ENCODE results near the gene CTBP2. TPM values are rescaled to one million over a fixed set of nuclear protein-coding genes. Genes with fewer than 3 reads are reported as not detected.

The CTBP2 gene
- total and polyA plus RNA-seq, 2 of the 13 experiments (the other 11 are each of a cell fraction or from before 2014, with no cell fraction given), result 0.08 TPM; not detected in 1

DNA sequence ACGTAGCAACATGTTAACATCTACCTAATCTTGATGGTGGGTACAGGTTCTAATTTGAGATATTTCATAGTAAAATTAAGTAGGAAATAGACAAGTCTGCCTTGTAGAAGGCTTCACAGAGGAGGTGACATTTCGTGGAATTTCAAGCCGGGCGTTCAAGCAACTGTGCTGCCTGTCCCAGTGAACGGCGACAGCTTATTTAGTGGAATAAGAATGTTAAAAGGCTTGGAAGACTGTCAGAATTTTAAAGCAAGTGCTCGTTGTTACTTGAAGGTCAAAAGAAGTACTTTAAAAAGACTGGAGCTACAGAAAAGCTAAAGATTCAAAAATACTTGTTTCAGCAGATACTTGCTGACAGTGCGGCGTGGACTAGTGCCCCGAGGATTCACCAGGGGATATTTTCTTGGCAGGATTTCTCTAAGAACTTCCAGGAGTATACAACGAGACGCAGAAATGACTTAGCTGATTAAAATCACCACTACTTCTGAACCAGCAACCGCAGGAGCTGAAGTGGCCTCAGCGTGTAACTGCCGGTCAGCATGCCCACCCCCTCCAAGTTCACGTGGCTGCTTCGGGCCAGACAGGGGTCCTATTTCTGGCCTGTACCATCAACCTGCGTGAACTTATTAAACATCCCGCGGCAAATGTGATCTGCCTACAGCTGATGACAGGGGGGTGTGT is 46.5 kb downstream of the CTBP2 start:
- no peak for ATAC-seq
- in situ Hi-C loops (cut with HindIII; ENCODE audit: extremely low pct_ligation_motif_present, low pct_unique_long_range_greater_than_20kb), result no loop called here
- no peak for FAIRE-seq
- H3K4me3 ChIP-seq (replicated peaks in 1 of 3; ENCODE audit: insufficient read depth in 1 of 3, low read depth in 2 of 3, low read length in 3 of 3), result no peak overlapping the region
- H3K9ac ChIP-seq (ENCODE audit: insufficient read depth, low read depth, low read length), result no peak overlapping the region
- no peak overlapping the region for H3K27ac ChIP-seq (ENCODE audit: extremely low read length, insufficient read depth, low read length)
- H3K4me1 ChIP-seq (ENCODE audit: insufficient read depth, low read length), result no peaks in the 10 kb centered on the region
- CTCF ChIA-PET (ENCODE audit: low intra/inter-chr PET ratio, low total read pairs), result no interaction called here
- no peaks in the 10 kb centered on the region for H4K20me1 ChIP-seq (ENCODE audit: insufficient read depth, low read length)
- H3K27me3 ChIP-seq (ENCODE audit: control insufficient read depth in 1 of 2, insufficient read depth in 2 of 2, low read length in 2 of 2), result peaks cover 5 to 45% of the 10 kb centered on the region in 2 experiments; a peak in 4 of 5 replicates
- no peak overlapping the region for H3K4me2 ChIP-seq (ENCODE audit: low read depth, low read length)
- DNase-seq (ENCODE audit: low spot score), result no peak
- H2AFZ ChIP-seq (ENCODE audit: low read length), result no peak overlapping the region
- intact Hi-C loops (cut with micrococcal nuclease; ENCODE audit: unreplicated experiment), result no loop called here
- H3K79me2 ChIP-seq (ENCODE audit: insufficient read depth, low read length), result no peaks in the 10 kb centered on the region
- no peaks in the 10 kb centered on the region for H3K36me3 ChIP-seq (replicated peaks in 1 of 2; ENCODE audit: control insufficient read depth in 1 of 2, insufficient read depth in 2 of 2, low read length in 2 of 2)
- TF ChIP-seq, protein P1, sequence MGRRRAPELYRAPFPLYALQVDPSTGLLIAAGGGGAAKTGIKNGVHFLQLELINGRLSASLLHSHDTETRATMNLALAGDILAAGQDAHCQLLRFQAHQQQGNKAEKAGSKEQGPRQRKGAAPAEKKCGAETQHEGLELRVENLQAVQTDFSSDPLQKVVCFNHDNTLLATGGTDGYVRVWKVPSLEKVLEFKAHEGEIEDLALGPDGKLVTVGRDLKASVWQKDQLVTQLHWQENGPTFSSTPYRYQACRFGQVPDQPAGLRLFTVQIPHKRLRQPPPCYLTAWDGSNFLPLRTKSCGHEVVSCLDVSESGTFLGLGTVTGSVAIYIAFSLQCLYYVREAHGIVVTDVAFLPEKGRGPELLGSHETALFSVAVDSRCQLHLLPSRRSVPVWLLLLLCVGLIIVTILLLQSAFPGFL (CRISPR knock-in tag; IDR thresholded peaks at IDR 0.05), result no peak
- TF ChIP-seq TCF12 (IDR thresholded peaks at IDR 0.05) (no peak), TCF12 (CRISPR knock-in tag; IDR thresholded peaks at IDR 0.05) (no peak), ETV6 (CRISPR knock-in tag; conservative IDR thresholded peaks at IDR 0.05) (no peak), ZNF788 (CRISPR knock-in tag; IDR thresholded peaks at IDR 0.05; ENCODE audit: borderline replicate concordance) (no peak), ZNF598 (CRISPR knock-in tag; IDR thresholded peaks at IDR 0.05; ENCODE audit: borderline replicate concordance) (no peak), LCORL (IDR thresholded peaks at IDR 0.05) (no peak), LCORL (CRISPR knock-in tag; IDR thresholded peaks at IDR 0.05) (no peak), ZIK1 (CRISPR knock-in tag; IDR thresholded peaks at IDR 0.05; ENCODE audit: borderline replicate concordance, low read depth) (no peak), ZNF530 (CRISPR knock-in tag; IDR thresholded peaks at IDR 0.05; ENCODE audit: low read depth) (no peak), PHB2 (IDR thresholded peaks at IDR 0.05; ENCODE audit: partially characterized antibody) (no peak), ZNF83 (CRISPR knock-in tag; IDR thresholded peaks at IDR 0.05; ENCODE audit: borderline replicate concordance) (no peak), ZNF367 (CRISPR knock-in tag; IDR thresholded peaks at IDR 0.05; ENCODE audit: borderline replicate concordance) (no peak), KAT2B (IDR thresholded peaks at IDR 0.05; ENCODE audit: borderline replicate concordance, low read depth, low read length) (no peak)
- TF ChIP-seq, protein P2, sequence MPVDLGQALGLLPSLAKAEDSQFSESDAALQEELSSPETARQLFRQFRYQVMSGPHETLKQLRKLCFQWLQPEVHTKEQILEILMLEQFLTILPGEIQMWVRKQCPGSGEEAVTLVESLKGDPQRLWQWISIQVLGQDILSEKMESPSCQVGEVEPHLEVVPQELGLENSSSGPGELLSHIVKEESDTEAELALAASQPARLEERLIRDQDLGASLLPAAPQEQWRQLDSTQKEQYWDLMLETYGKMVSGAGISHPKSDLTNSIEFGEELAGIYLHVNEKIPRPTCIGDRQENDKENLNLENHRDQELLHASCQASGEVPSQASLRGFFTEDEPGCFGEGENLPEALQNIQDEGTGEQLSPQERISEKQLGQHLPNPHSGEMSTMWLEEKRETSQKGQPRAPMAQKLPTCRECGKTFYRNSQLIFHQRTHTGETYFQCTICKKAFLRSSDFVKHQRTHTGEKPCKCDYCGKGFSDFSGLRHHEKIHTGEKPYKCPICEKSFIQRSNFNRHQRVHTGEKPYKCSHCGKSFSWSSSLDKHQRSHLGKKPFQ (CRISPR knock-in tag; IDR thresholded peaks at IDR 0.05; ENCODE audit: insufficient replicate concordance), result no peak
- TF ChIP-seq, protein P3, sequence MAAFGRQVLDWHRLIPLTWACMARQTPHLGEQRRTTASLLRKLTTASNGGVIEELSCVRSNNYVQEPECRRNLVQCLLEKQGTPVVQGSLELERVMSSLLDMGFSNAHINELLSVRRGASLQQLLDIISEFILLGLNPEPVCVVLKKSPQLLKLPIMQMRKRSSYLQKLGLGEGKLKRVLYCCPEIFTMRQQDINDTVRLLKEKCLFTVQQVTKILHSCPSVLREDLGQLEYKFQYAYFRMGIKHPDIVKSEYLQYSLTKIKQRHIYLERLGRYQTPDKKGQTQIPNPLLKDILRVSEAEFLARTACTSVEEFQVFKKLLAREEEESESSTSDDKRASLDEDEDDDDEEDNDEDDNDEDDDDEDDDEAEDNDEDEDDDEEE (CRISPR knock-in tag; IDR thresholded peaks at IDR 0.05), result no peak
- TF ChIP-seq, protein P4, sequence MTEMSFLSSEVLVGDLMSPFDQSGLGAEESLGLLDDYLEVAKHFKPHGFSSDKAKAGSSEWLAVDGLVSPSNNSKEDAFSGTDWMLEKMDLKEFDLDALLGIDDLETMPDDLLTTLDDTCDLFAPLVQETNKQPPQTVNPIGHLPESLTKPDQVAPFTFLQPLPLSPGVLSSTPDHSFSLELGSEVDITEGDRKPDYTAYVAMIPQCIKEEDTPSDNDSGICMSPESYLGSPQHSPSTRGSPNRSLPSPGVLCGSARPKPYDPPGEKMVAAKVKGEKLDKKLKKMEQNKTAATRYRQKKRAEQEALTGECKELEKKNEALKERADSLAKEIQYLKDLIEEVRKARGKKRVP (CRISPR knock-in tag; IDR thresholded peaks at IDR 0.05), result no peak
- POLR2A ChIA-PET, result no interaction called here
- no TSS peak for BruUV-seq (replicated peaks)
- H3K9me3 ChIP-seq (ENCODE audit: low read length), result no peaks in the 10 kb centered on the region
- WGBS (ENCODE audit: low lambda C conversion rate), result 10% methylated on average over 10 of the region's 20 CpGs

Measured in HepG2 (cell line).